Kidney (tissue), 14 donors: ENCODE measurements around the gene MORC1. TPM values are rescaled to one million over a fixed set of nuclear protein-coding genes. Genes with fewer than 3 reads are reported as not detected.
A peak's percentile ranks its signal among the peaks of the same experiment; 100 is the strongest.

Experiments used
- DNase-seq, 5 donors: peaks; one replicate each; pipeline ENCODE4 v3.0.0-alpha.2; 2013 to 2020
- FAIRE-seq: peaks from 2 replicates; lab custom pipeline; 2012; peaks lifted over from hg19 to GRCh38; lab: Jason Lieb, UNC
- H3K27ac ChIP-seq, 2 donors: one replicate each; pipeline ENCODE4 v1.7.0; 2013; ENCODE audit warnings: low read depth in 2 of 2, low read length in 2 of 2, inconsistent platforms in 1 of 2
- H3K27me3 ChIP-seq: one replicate; pipeline ENCODE4 v1.7.1; 2013; ENCODE audit warnings: low read length, inconsistent platforms; ENCODE audit not compliant: control insufficient read depth, insufficient read depth
- H3K36me3 ChIP-seq, 3 donors: one replicate each; pipeline versions ENCODE4 v1.7.0 to v1.7.1; 2013; ENCODE audit warnings: low read length in 3 of 3, control low read depth in 1 of 3, inconsistent platforms in 1 of 3; ENCODE audit not compliant: insufficient read depth in 3 of 3, control insufficient read depth in 2 of 3
- H3K4me1 ChIP-seq, 3 donors: one replicate each; pipeline versions ENCODE4 v1.7.0 to v1.7.1; 2013; ENCODE audit warnings: low read length in 3 of 3, inconsistent platforms in 1 of 3, low read depth in 1 of 3; ENCODE audit not compliant: control insufficient read depth in 2 of 3, insufficient read depth in 2 of 3
- H3K4me3 ChIP-seq, 3 donors: one replicate each; pipeline versions ENCODE4 v1.7.0 to v1.8.1; 2013; ENCODE audit warnings: low read length in 3 of 3, control low read depth in 1 of 3, inconsistent platforms in 1 of 3
- H3K9ac ChIP-seq, 3 donors: one replicate each; pipeline versions ENCODE4 v1.7.0 to v1.7.1; 2013; ENCODE audit warnings: low read length in 3 of 3, control low read depth in 1 of 3, inconsistent platforms in 1 of 3
- H3K9me3 ChIP-seq, 3 donors: one replicate each; pipeline versions ENCODE4 v1.7.0 to v1.7.1; 2013; ENCODE audit warnings: low read length in 3 of 3, control low read depth in 1 of 3, inconsistent platforms in 1 of 3; ENCODE audit not compliant: control insufficient read depth in 2 of 3, insufficient read depth in 1 of 3
- CTCF ChIP-seq: IDR thresholded peaks from 3 replicates; pipeline ENCODE4 v1.5.1; 2012; ENCODE audit warnings: mild to moderate bottlenecking, moderate library complexity, borderline replicate concordance; ENCODE audit not compliant: insufficient read depth; ENCODE audit errors: extremely low read depth
- intact Hi-C: fragments of 100-400 bp; cut with DNase I; formaldehyde crosslinking; loops from one replicate; pipeline ENCODE4 v1.11.1; 2022
- polyA plus RNA-seq: library from polyadenylated mRNA; stranded (reverse); fragments of 350-450 nt; fragmentation: Illumina TruSeq; extraction: RNeasy Lipid Tissue Mini Kit (QIAGEN cat#74804); gene quantifications from one replicate; pipeline ENCODE4 v1.2.3, GENCODE V29; 2014; ENCODE audit warnings: low read depth, low replicate concordance; ENCODE audit not compliant: insufficient read depth
- total RNA-seq: library from RNA; stranded (reverse); fragmentation: NEBNext Ultra II Directional; extraction: Animal tissue kit (Norgen Biotek cat#: 25700); gene quantifications from one replicate; pipeline ENCODE4 v1.2.1, GENCODE V29; 2021
- donor health status: control.
- donor health status: control.
- donor health status: control.
- donor health status: control.
- donor health status: control.
- donor health status: DM: yes; HTN: yes; CAD: no.
- donor health status: Normal renal cell carcinoma (clear cell type).

Gene MORC1
- total and polyA plus RNA-seq, 2 donors from 2014 or later: 0.06 TPM; not detected in 1

GRCh38 chr3:109132801-109133473 lies 15.0 kb upstream of the MORC1 start:
- Histone ChIP-seq H3K27me3 (no peaks in the 10 kb centered on the region), H3K4me1 (peaks cover 0 to 4% (median 0%) of the 10 kb centered on the region in 3 donors), H3K9me3 (no peaks in the 10 kb centered on the region), H3K9ac (no peak overlapping the region), H3K4me3 (no peak overlapping the region), H3K36me3 (no peaks in the 10 kb centered on the region), H3K27ac (no peak overlapping the region)
- intact Hi-C loops: no loop called here
- no peak for TF ChIP-seq CTCF
- DNase-seq: no peak
- no peak for FAIRE-seq

GRCh38 chr3:109131276-109131675 lies 13.3 kb upstream of the MORC1 start:
- H3K4me3 ChIP-seq: no peak overlapping the region
- no peak for FAIRE-seq
- no peak overlapping the region for H3K9ac ChIP-seq

GRCh38 chr3:109127553-109127952 lies 9.6 kb upstream of the MORC1 start:
- Histone ChIP-seq H3K9me3 (no peaks in the 10 kb centered on the region), H3K4me3 (no peak overlapping the region), H3K4me1 (peaks cover 0 to 4% (median 0%) of the 10 kb centered on the region in 3 donors), H3K36me3 (no peaks in the 10 kb centered on the region), H3K27ac (no peak overlapping the region), H3K27me3 (no peaks in the 10 kb centered on the region), H3K9ac (no peak overlapping the region)
- DNase-seq: no peak
- intact Hi-C loops: no loop called here
- TF ChIP-seq CTCF: no peak
- FAIRE-seq: no peak

More at GRCh38 chr3:109131276-109131675, 13.3 kb upstream of the MORC1 start:
- Histone ChIP-seq H3K36me3 (no peaks in the 10 kb centered on the region), H3K27me3 (no peaks in the 10 kb centered on the region), H3K27ac (no peak overlapping the region), H3K9me3 (no peaks in the 10 kb centered on the region), H3K4me1 (peaks cover 0 to 4% (median 0%) of the 10 kb centered on the region in 3 donors)
- intact Hi-C loops: no loop called here
- DNase-seq: peak in 1 of 5 donors; percentile 43
- TF ChIP-seq CTCF: no peak
